Caco-2 (cell line): ENCODE measurements around the gene ABCA9. TPM values are rescaled to one million over a fixed set of nuclear protein-coding genes. Genes with fewer than 3 reads are reported as not detected.
"Not testable (repeated sequence)": the region's sequence is repeated elsewhere in the genome, so short reads cannot be mapped to it uniquely, and the experiment has no call there.

ENCODE experiments used
- BruUV-seq: library from RNA; stranded (reverse); fragments of 400-500 nt; replicated peaks from 2 replicates; lab custom pipeline; 2021; lab: Mats Ljungman, UMichigan
- CTCF ChIA-PET: fragments of 300-600 bp; sonication (Branson Sonifier 250); formaldehyde crosslinking; loops from one replicate; lab custom pipeline; 2022; ENCODE audit warnings: antibody characterized with exemption; lab: Charles Lee
- POLR2A ChIA-PET: fragments of 300-600 bp; sonication (Branson Sonifier 250); formaldehyde crosslinking; loops from one replicate; lab custom pipeline; 2022; ENCODE audit warnings: antibody characterized with exemption; lab: Charles Lee
- DNase-seq, 2 experiments: peaks; one replicate each; pipeline versions ENCODE4 v3.0.0 to v3.0.0-alpha.2; 2020 to 2022
- H3K27me3 ChIP-seq: replicated peaks from 2 replicates; pipeline ENCODE4 v1.6.0; 2011; ENCODE audit warnings: low read length; ENCODE audit not compliant: control insufficient read depth, insufficient read depth
- H3K36me3 ChIP-seq: 2 replicates; pipeline ENCODE4 v1.5.1; 2011; ENCODE audit warnings: low read length; ENCODE audit not compliant: control insufficient read depth, insufficient read depth
- H3K4me1 ChIP-seq: fragments of 250-450 bp; sonication (Bioruptor Pico); 2 replicates; pipeline ENCODE4 v1.5.1; 2020; ENCODE audit warnings: mild to moderate bottlenecking
- H3K4me3 ChIP-seq: 2 replicates; pipeline ENCODE4 v1.5.1; 2011; ENCODE audit warnings: low read depth, mild to moderate bottlenecking, control low read depth, low read length
- H3K9me3 ChIP-seq: fragments of 250-450 bp; sonication (Bioruptor Pico); 2 replicates; pipeline ENCODE4 v1.5.1; 2020; ENCODE audit warnings: mild to moderate bottlenecking, moderate library complexity
- H3K27ac Mint-ChIP-seq: one replicate; pipeline ENCODE4 v1.8.0; 2022; ENCODE audit warnings: mixed read lengths; ENCODE audit not compliant: unreplicated experiment
- H3K27me3 Mint-ChIP-seq: one replicate; pipeline ENCODE4 v1.8.0; 2022; ENCODE audit warnings: mixed read lengths; ENCODE audit not compliant: insufficient read depth, unreplicated experiment
- H3K36me3 Mint-ChIP-seq: one replicate; pipeline ENCODE4 v1.8.0; 2022; ENCODE audit warnings: mild to moderate bottlenecking, mixed read lengths; ENCODE audit not compliant: insufficient read depth, unreplicated experiment
- H3K4me1 Mint-ChIP-seq: one replicate; pipeline ENCODE4 v1.8.0; 2022; ENCODE audit warnings: low read depth, mixed read lengths; ENCODE audit not compliant: unreplicated experiment
- H3K4me3 Mint-ChIP-seq: one replicate; pipeline ENCODE4 v1.8.0; 2022; ENCODE audit warnings: mild to moderate bottlenecking, moderate library complexity, mixed read lengths; ENCODE audit not compliant: unreplicated experiment
- H3K9me3 Mint-ChIP-seq: one replicate; pipeline ENCODE4 v1.8.0; 2022; ENCODE audit warnings: mixed read lengths; ENCODE audit not compliant: unreplicated experiment
- intact Hi-C: fragments of 100-400 bp; cut with micrococcal nuclease; formaldehyde crosslinking; loops from one replicate; pipeline ENCODE4 v1.10.0; 2022; ENCODE audit not compliant: unreplicated experiment
- total RNA-seq: library from RNA; stranded (reverse); gene quantifications from 2 replicates; pipeline ENCODE4 v1.2.3, GENCODE V29; 2022
- TF ChIP-seq, protein P1 (sequence below), 2 experiments: fragments of 200-600 bp in 1 of 2; IDR thresholded peaks; 1 replicate in 1 of 2; 2 replicates in 1 of 2; pipeline versions ENCODE4 v1.5.1 to v1.8.0; 2011 to 2022; ENCODE audit warnings: antibody characterized with exemption in 1 of 2, control low read depth in 1 of 2, inconsistent platforms in 1 of 2, low read depth in 1 of 2, low read length in 1 of 2, mild to moderate bottlenecking in 1 of 2, moderate library complexity in 1 of 2; ENCODE audit not compliant: insufficient read depth in 1 of 2, severe bottlenecking in 1 of 2, unreplicated experiment in 1 of 2

The ABCA9 gene
- total RNA-seq, 1 experiment from 2014 or later, result 0.27 TPM

DNA sequence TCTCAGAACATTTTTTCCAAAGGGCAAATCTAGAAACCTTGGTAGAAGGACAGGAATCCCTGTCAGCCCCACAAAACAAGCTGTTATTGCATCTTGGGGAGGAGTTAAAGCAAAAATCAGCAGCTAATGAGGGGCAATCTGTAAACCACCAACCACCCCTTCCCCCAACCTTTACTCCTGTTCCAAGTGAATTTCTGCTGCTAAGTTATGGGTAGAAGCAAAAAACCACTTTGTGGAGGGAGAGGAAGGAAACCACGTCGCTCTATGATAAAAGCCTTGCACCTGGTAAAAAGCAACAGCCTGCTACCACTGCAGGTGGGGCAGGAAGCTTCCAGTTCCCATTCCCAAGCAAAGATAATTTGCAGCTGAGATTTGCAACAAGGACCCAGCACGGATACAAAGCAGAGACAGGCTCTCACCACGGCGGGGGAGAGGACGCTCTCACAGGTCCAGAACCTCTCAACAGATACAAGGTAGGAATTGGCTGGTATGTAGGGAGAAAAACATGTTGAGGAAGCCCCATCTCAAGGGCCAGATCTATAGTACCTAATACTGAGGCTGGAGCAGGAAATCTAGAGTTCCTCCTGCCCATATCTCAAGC lies 116.2 kb downstream of the ABCA9 start:
- CTCF ChIA-PET, result no interaction called here
- H3K4me3 Mint-ChIP-seq, result no peak overlapping the region

DNA sequence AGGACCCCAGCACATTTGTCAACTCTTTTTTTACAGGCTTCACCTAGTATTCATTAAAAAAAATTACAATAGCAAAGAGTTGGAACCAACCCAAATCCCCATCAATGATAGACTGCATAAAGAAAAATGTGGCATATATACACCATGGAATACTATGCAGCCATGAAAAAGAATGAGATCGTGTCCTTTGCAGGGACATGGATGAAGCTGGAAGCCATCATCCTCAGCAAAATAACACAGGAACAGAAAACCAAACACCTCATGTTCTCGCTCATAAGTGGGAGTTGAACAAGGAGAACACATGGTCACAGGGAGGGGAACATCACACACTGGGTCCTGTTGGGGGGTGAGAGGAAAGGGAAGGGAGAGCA lies 116.9 kb downstream of the ABCA9 start:
- H3K4me1 Mint-ChIP-seq, H3K36me3 Mint-ChIP-seq, H3K9me3 ChIP-seq, POLR2A ChIA-PET, DNase-seq, CTCF ChIA-PET, H3K27ac Mint-ChIP-seq, H3K9me3 Mint-ChIP-seq, H3K27me3 Mint-ChIP-seq, intact Hi-C loops, H3K4me1 ChIP-seq, H3K36me3 ChIP-seq, H3K4me3 ChIP-seq, BruUV-seq, H3K4me3 Mint-ChIP-seq, H3K27me3 ChIP-seq: not testable (repeated sequence)

More for the DNA sequence above, 116.2 kb downstream of the ABCA9 start:
- H3K4me1 ChIP-seq, result no peaks in the 10 kb centered on the region
- DNase-seq, result no peak
- no peaks in the 10 kb centered on the region for H3K9me3 Mint-ChIP-seq
- no peak overlapping the region for H3K4me3 ChIP-seq
- POLR2A ChIA-PET, result no interaction called here
- peaks cover 5% of the 10 kb centered on the region; the same call in 1 of the 2 replicates for H3K9me3 ChIP-seq
- H3K27me3 Mint-ChIP-seq, result no peaks in the 10 kb centered on the region
- no peaks in the 10 kb centered on the region for H3K4me1 Mint-ChIP-seq
- intact Hi-C loops, result no loop called here
- H3K36me3 Mint-ChIP-seq, result no peaks in the 10 kb centered on the region
- BruUV-seq, result no TSS peak
- H3K36me3 ChIP-seq, result no peaks in the 10 kb centered on the region
- no peak overlapping the region for H3K27ac Mint-ChIP-seq
- TF ChIP-seq, protein P1, sequence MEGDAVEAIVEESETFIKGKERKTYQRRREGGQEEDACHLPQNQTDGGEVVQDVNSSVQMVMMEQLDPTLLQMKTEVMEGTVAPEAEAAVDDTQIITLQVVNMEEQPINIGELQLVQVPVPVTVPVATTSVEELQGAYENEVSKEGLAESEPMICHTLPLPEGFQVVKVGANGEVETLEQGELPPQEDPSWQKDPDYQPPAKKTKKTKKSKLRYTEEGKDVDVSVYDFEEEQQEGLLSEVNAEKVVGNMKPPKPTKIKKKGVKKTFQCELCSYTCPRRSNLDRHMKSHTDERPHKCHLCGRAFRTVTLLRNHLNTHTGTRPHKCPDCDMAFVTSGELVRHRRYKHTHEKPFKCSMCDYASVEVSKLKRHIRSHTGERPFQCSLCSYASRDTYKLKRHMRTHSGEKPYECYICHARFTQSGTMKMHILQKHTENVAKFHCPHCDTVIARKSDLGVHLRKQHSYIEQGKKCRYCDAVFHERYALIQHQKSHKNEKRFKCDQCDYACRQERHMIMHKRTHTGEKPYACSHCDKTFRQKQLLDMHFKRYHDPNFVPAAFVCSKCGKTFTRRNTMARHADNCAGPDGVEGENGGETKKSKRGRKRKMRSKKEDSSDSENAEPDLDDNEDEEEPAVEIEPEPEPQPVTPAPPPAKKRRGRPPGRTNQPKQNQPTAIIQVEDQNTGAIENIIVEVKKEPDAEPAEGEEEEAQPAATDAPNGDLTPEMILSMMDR (IDR thresholded peaks at IDR 0.05; ENCODE audit: insufficient read depth in 1 of 2, low read depth in 1 of 2, low read length in 1 of 2, severe bottlenecking in 1 of 2, unreplicated experiment in 1 of 2), result no peak
- H3K27me3 ChIP-seq, result no peaks in the 10 kb centered on the region

DNA sequence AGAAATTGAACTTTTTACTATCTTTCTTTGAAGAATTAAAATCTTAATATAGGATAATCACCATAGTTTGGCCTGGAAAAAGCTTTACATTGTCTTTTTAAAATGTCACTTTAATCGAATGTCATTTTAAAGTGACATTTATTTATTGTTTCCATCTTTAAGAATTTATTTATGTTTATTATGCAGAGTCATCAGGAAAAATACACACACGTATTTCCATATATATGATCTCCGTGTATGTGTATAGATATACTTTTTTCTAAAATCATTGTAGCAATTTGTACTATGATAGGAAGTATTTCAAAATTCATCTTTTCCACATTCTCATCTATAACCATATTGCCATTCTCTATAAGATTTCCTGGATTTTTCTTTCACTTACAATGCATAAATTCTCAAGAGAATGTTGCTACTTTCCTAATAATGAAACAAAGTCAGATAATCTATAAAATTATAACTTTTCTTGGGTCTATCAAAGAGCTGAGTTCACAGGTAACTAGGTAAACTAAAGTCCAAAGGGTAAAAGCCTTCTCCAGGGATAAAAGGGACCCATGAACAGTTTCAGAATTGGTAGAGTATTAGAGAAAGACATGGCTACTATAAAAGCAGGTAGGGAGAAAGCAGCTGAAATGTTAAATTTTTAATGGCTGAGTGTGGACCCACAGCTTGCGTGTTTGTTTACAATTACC lies 117.5 kb downstream of the ABCA9 start:
- Histone ChIP-seq H3K9me3 (peaks cover 5% of the 10 kb centered on the region; the same call in 1 of the 2 replicates), H3K4me1 (peaks cover 11% of the 10 kb centered on the region), H3K4me3 (no peak overlapping the region), H3K27me3 (no peaks in the 10 kb centered on the region), H3K36me3 (no peaks in the 10 kb centered on the region)
- H3K27ac Mint-ChIP-seq, result no peak overlapping the region
- H3K4me3 Mint-ChIP-seq, result no peak overlapping the region
- POLR2A ChIA-PET, result no interaction called here
- TF ChIP-seq, protein P1 (IDR thresholded peaks at IDR 0.05; ENCODE audit: insufficient read depth in 1 of 2, low read depth in 1 of 2, low read length in 1 of 2, severe bottlenecking in 1 of 2, unreplicated experiment in 1 of 2), result no peak
- H3K36me3 Mint-ChIP-seq, result no peaks in the 10 kb centered on the region
- CTCF ChIA-PET, result no interaction called here
- intact Hi-C loops, result no loop called here
- no TSS peak for BruUV-seq
- H3K27me3 Mint-ChIP-seq, result no peaks in the 10 kb centered on the region
- no peaks in the 10 kb centered on the region for H3K9me3 Mint-ChIP-seq
- no peak for DNase-seq
- H3K4me1 Mint-ChIP-seq, result peaks cover 1% of the 10 kb centered on the region
